ENCODE results near the gene RAB3A.

DNA sequence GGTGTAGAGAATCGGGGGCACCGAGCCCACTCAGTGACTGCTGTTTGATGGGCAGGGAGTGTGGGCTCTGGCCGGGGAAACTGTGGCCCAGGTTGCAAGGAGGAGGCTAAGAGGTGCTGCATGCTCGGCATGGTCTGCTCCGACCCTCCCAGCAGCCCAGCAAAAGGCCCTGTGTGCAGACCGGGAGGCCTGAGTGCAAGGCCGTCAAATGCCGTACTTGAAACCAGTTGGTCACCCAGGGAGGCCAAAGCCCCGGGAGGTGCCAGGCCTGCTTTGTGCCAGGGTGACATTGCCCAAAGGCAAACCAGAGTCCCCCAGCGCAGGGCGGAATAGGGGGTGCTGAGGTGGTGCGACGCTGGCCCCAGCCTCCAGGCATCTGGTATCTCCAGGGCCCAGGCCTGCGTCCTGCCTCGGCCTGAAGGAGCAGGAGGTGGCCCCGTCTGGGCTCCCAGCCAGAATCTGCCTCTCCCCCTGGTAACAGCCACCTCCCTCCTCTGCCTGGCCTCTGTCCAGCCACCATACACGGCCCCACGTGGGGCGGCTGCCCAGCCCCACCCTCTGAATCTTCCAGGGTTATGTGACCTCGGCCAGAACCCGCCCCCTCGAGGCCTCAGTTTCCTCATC is 46.9 kb downstream of the RAB3A start:
- TF ChIP-seq POLR2A (IDR thresholded peaks at IDR 0.05): no peak
- TF ChIP-seq, protein P1, sequence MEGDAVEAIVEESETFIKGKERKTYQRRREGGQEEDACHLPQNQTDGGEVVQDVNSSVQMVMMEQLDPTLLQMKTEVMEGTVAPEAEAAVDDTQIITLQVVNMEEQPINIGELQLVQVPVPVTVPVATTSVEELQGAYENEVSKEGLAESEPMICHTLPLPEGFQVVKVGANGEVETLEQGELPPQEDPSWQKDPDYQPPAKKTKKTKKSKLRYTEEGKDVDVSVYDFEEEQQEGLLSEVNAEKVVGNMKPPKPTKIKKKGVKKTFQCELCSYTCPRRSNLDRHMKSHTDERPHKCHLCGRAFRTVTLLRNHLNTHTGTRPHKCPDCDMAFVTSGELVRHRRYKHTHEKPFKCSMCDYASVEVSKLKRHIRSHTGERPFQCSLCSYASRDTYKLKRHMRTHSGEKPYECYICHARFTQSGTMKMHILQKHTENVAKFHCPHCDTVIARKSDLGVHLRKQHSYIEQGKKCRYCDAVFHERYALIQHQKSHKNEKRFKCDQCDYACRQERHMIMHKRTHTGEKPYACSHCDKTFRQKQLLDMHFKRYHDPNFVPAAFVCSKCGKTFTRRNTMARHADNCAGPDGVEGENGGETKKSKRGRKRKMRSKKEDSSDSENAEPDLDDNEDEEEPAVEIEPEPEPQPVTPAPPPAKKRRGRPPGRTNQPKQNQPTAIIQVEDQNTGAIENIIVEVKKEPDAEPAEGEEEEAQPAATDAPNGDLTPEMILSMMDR (IDR thresholded peaks at IDR 0.05): no peak

All from vagina (tissue), 2 donors.